Tibial nerve (tissue), 4 donors: ENCODE results near the gene RNF220. TPM values are rescaled to one million over a fixed set of nuclear protein-coding genes. Genes with fewer than 3 reads are reported as not detected.

ENCODE experiments used
- DNase-seq, 2 donors: peaks; one replicate each; pipeline ENCODE4 v3.0.0-alpha.2; 2019; ENCODE audit warnings: low spot score in 2 of 2
- H3K27ac ChIP-seq, 4 donors: fragments of 200-600 bp; sonication (generic) in 3 of 4; one replicate each; pipeline ENCODE4 v1.5.1; 2017 to 2019; ENCODE audit warnings: mild to moderate bottlenecking in 1 of 4
- H3K27me3 ChIP-seq, 2 donors: fragments of 200-600 bp; sonication (generic) in 1 of 2; one replicate each; pipeline versions ENCODE4 v1.5.1 to v1.6.0; 2017 to 2019
- H3K36me3 ChIP-seq, 3 donors: fragments of 200-600 bp; sonication (generic); one replicate each; pipeline ENCODE4 v1.5.1; 2018 to 2019
- H3K4me1 ChIP-seq, 4 donors: fragments of 200-600 bp; sonication (generic) in 3 of 4; one replicate each; pipeline ENCODE4 v1.5.1; 2017 to 2019
- H3K4me3 ChIP-seq, 4 donors: fragments of 200-600 bp; sonication (generic) in 3 of 4; one replicate each; pipeline ENCODE4 v1.5.1; 2017 to 2019; ENCODE audit warnings: mild to moderate bottlenecking in 1 of 4, moderate library complexity in 1 of 4
- H3K9me3 ChIP-seq, 4 donors: fragments of 200-600 bp; sonication (generic) in 3 of 4; one replicate each; pipeline ENCODE4 v1.5.1; 2017 to 2019
- EP300 ChIP-seq, 2 donors: sonication (generic); formaldehyde crosslinking; IDR thresholded peaks; one replicate each; pipeline ENCODE4 v1.6.1; 2017; ENCODE audit warnings: antibody characterized with exemption in 2 of 2, mild to moderate bottlenecking in 1 of 2
- POLR2A ChIP-seq, 2 donors: fragments of 450-650 bp; IDR thresholded peaks; one replicate each; pipeline ENCODE4 v1.6.1; 2017; ENCODE audit warnings: antibody characterized with exemption in 2 of 2, mild to moderate bottlenecking in 2 of 2, moderate library complexity in 2 of 2
- WGBS, 2 donors: methylation state at CpG; one replicate each; pipeline ENCODE4 v1.1.5; 2018; 5-methylcytosine and 5-hydroxymethylcytosine counted together
- total RNA-seq, 4 donors: library from RNA; depleted of rRNA; stranded (reverse); fragments of >200 nt; gene quantifications; one replicate each; pipeline ENCODE4 v1.1.0, GENCODE V29; 2016
- TF ChIP-seq, protein P1 (sequence below), 5 experiments: fragments of 200-600 bp in 3 of 5; fragments of 450-650 bp in 2 of 5; sonication (generic) in 3 of 5; IDR thresholded peaks; one replicate each; pipeline ENCODE4 v1.5.1; 2016 to 2019; ENCODE audit warnings: antibody characterized with exemption in 5 of 5, mild to moderate bottlenecking in 3 of 5, moderate library complexity in 2 of 5

RNF220 gene
- total RNA-seq, 4 donors from 2014 or later = 110 to 151 (median 114) TPM

GRCh38 chr1:44380666-44381177 lies 24.3 kb upstream of the RNF220 start:
- Histone ChIP-seq H3K9me3 (no peaks in the 10 kb centered on the region), H3K4me3 (no peak overlapping the region), H3K4me1 (no peaks in the 10 kb centered on the region), H3K27me3 (no peaks in the 10 kb centered on the region), H3K27ac (no peak overlapping the region), H3K36me3 (no peaks in the 10 kb centered on the region)
- WGBS, 2 donors = 47 to 58% methylated on average over 3 of the region's 3 CpGs
- DNase-seq = no peak
- TF ChIP-seq EP300 (IDR thresholded peaks at IDR 0.05) (no peak), POLR2A (IDR thresholded peaks at IDR 0.05) (no peak)
- TF ChIP-seq, protein P1, sequence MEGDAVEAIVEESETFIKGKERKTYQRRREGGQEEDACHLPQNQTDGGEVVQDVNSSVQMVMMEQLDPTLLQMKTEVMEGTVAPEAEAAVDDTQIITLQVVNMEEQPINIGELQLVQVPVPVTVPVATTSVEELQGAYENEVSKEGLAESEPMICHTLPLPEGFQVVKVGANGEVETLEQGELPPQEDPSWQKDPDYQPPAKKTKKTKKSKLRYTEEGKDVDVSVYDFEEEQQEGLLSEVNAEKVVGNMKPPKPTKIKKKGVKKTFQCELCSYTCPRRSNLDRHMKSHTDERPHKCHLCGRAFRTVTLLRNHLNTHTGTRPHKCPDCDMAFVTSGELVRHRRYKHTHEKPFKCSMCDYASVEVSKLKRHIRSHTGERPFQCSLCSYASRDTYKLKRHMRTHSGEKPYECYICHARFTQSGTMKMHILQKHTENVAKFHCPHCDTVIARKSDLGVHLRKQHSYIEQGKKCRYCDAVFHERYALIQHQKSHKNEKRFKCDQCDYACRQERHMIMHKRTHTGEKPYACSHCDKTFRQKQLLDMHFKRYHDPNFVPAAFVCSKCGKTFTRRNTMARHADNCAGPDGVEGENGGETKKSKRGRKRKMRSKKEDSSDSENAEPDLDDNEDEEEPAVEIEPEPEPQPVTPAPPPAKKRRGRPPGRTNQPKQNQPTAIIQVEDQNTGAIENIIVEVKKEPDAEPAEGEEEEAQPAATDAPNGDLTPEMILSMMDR (IDR thresholded peaks at IDR 0.05) = no peak

- H3K4me3 ChIP-seq = no peak overlapping the region
- no peaks in the 10 kb centered on the region for H3K36me3 ChIP-seq
- no peak overlapping the region for H3K27ac ChIP-seq
- H3K9me3 ChIP-seq = no peaks in the 10 kb centered on the region
- H3K27me3 ChIP-seq = peaks cover 0 to 17% of the 10 kb centered on the region in 2 donors
- H3K4me1 ChIP-seq = no peaks in the 10 kb centered on the region
- TF ChIP-seq POLR2A (IDR thresholded peaks at IDR 0.05) = no peak
- TF ChIP-seq EP300 (IDR thresholded peaks at IDR 0.05) = no peak
- TF ChIP-seq, protein P1 (IDR thresholded peaks at IDR 0.05) = no peak
- 46 to 47% methylated on average over 2 of the region's 2 CpGs for WGBS, 2 donors
- no peak for DNase-seq
Observed at GRCh38 chr1:44388551-44388950, 16.5 kb upstream of the RNF220 start.

DNA sequence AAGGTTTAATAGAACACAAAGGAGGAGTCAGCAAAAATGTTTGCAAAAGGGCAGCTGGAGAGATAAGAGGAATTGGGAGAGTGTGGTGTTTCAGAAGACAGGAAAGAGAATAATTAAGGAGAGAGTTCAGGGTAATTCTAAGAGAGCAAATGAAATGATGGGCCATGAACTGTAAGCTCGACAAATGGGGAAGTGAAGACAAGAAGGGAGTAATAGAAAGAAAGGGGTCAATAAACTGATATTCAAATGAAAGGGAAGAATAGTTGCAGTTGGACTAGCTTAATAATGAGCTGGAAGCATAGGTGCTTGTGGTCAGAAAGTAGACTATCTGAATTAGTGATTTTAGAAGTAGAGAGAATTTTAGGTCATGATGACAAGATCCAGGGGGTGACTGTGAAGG lies 15.6 kb upstream of the RNF220 start:
- Histone ChIP-seq H3K27ac (no peak overlapping the region), H3K27me3 (peaks cover 0 to 22% of the 10 kb centered on the region in 2 donors)
- WGBS, 2 donors = 79 to 80% methylated on average over 1 of the region's 1 CpG

GRCh38 chr1:44390277-44390676 lies 14.8 kb upstream of the RNF220 start:
- H3K27me3 ChIP-seq = peaks cover 0 to 25% of the 10 kb centered on the region in 2 donors
- H3K27ac ChIP-seq = no peak overlapping the region
- no peaks in the 10 kb centered on the region for H3K9me3 ChIP-seq
- no peak for DNase-seq
- H3K4me3 ChIP-seq = no peak overlapping the region
- TF ChIP-seq, protein P1 (IDR thresholded peaks at IDR 0.05) = no peak
- TF ChIP-seq EP300 (IDR thresholded peaks at IDR 0.05) (no peak), POLR2A (IDR thresholded peaks at IDR 0.05) (no peak)
- 38 to 45% methylated on average over 1 of the region's 1 CpG for WGBS, 2 donors
- H3K36me3 ChIP-seq = no peaks in the 10 kb centered on the region
- no peaks in the 10 kb centered on the region for H3K4me1 ChIP-seq

More for the DNA sequence above, 15.6 kb upstream of the RNF220 start:
- Histone ChIP-seq H3K4me3 (no peak overlapping the region), H3K36me3 (no peaks in the 10 kb centered on the region), H3K9me3 (no peaks in the 10 kb centered on the region), H3K4me1 (no peaks in the 10 kb centered on the region)
- TF ChIP-seq, protein P1 (IDR thresholded peaks at IDR 0.05) = no peak
- TF ChIP-seq EP300 (IDR thresholded peaks at IDR 0.05) (no peak), POLR2A (IDR thresholded peaks at IDR 0.05) (no peak)
- DNase-seq = no peak

GRCh38 chr1:44401256-44402228 lies 3.5 kb upstream of the RNF220 start:
- H3K27me3 ChIP-seq = peaks cover 6 to 81% of the 10 kb centered on the region in 2 donors
- WGBS, 2 donors = 82 to 85% methylated on average over 12 of the region's 12 CpGs

More at GRCh38 chr1:44401256-44402228, 3.5 kb upstream of the RNF220 start:
- H3K27ac ChIP-seq = no peak overlapping the region
- peaks cover 0 to 6% (median 0%) of the 10 kb centered on the region in 4 donors for H3K9me3 ChIP-seq
- TF ChIP-seq, protein P1 (IDR thresholded peaks at IDR 0.05) = no peak
- TF ChIP-seq EP300 (IDR thresholded peaks at IDR 0.05) = no peak
- no peak for TF ChIP-seq POLR2A (IDR thresholded peaks at IDR 0.05)
- no peaks in the 10 kb centered on the region for H3K36me3 ChIP-seq
- DNase-seq = no peak
- no peak overlapping the region for H3K4me3 ChIP-seq
- peaks cover 0 to 22% (median 18%) of the 10 kb centered on the region in 4 donors for H3K4me1 ChIP-seq
